Thyroid gland (tissue), 4 donors: Measurements from ENCODE around the gene POU3F2.

Source experiments
- POLR2A ChIP-seq, 2 donors: fragments of 450-650 bp; IDR thresholded peaks; one replicate each; pipeline ENCODE4 v1.6.1; 2017; ENCODE audit warnings: antibody characterized with exemption in 2 of 2, mild to moderate bottlenecking in 2 of 2, moderate library complexity in 1 of 2
- TF ChIP-seq, protein P1 (sequence below), 6 experiments: fragments of 200-600 bp in 3 of 6; fragments of 450-650 bp in 3 of 6; sonication (generic) in 3 of 6; IDR thresholded peaks; one replicate each; pipeline ENCODE4 v1.5.1; 2016 to 2019; ENCODE audit warnings: antibody characterized with exemption in 6 of 6, mild to moderate bottlenecking in 2 of 6, inconsistent platforms in 1 of 6, moderate library complexity in 1 of 6

DNA sequence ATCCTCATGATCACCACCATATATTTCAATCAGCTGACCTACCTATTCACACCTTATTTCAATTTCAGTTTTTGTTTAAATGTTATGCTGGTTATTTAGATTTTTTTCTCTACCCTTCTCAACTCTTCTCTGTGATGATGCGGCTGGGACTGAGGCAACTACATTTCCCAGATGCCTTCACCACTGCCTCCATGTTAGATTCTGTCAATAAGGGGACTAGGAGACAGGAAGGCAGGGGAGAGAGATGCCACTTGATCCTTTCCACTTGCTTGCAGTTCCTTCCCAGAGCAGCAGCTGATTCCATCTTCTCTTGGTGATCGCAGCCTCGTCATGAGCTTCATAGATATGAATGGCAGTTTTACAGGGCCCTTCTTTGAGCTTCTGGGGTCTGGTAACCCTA lies 33.5 kb upstream of the POU3F2 start:
- TF ChIP-seq, protein P1, sequence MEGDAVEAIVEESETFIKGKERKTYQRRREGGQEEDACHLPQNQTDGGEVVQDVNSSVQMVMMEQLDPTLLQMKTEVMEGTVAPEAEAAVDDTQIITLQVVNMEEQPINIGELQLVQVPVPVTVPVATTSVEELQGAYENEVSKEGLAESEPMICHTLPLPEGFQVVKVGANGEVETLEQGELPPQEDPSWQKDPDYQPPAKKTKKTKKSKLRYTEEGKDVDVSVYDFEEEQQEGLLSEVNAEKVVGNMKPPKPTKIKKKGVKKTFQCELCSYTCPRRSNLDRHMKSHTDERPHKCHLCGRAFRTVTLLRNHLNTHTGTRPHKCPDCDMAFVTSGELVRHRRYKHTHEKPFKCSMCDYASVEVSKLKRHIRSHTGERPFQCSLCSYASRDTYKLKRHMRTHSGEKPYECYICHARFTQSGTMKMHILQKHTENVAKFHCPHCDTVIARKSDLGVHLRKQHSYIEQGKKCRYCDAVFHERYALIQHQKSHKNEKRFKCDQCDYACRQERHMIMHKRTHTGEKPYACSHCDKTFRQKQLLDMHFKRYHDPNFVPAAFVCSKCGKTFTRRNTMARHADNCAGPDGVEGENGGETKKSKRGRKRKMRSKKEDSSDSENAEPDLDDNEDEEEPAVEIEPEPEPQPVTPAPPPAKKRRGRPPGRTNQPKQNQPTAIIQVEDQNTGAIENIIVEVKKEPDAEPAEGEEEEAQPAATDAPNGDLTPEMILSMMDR (IDR thresholded peaks at IDR 0.05) = no peak
- no peak for TF ChIP-seq POLR2A (IDR thresholded peaks at IDR 0.05)
